NCI-H2171 (cell line): ENCODE measurements around the gene OR4D1.

ENCODE experiments used
- DNase-seq: peaks from one replicate; lab custom pipeline; 2025; lab: John Stamatoyannopoulos, UW

The OR4D1 gene

GRCh38 chr17:58153671-58154070, 5.5 kb downstream of the OR4D1 start:
- no peak for DNase-seq

GRCh38 chr17:58156839-58157803, 8.9 kb downstream of the OR4D1 start:
- peak; percentile 40 for DNase-seq

- DNase-seq, result no peak
Measured at GRCh38 chr17:58158181-58158580, 10.0 kb downstream of the OR4D1 start.

GRCh38 chr17:58161566-58161965, 13.4 kb downstream of the OR4D1 start:
- DNase-seq, result no peak

DNA sequence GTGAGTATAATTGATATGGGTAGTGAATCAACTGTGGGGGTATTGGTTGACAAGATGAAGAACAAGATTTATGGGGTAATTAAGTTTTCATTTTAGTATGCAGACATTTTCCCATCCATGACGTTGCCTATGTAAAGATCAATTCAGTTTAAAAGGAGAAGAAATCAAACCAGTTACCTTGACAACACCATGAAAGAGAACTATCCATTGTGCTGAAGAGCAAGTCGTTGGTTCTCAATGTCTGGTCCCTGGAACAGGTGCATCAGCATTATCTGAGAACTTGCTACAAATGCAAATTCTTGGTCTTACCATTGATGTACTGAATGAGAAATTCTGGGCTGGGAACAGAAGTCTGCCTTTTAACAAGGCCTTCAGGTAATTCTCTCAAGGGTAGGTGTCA, 17.8 kb downstream of the OR4D1 start:
- DNase-seq, result no peak

GRCh38 chr17:58166682-58167081, 18.5 kb downstream of the OR4D1 start, which contains the start of gene OR4D2:
Gene OR4D2 (plus strand): TSS chr17:58166982. CDS start chr17:58169656, 2,674 bp downstream.
- DNase-seq, result no peak

DNA sequence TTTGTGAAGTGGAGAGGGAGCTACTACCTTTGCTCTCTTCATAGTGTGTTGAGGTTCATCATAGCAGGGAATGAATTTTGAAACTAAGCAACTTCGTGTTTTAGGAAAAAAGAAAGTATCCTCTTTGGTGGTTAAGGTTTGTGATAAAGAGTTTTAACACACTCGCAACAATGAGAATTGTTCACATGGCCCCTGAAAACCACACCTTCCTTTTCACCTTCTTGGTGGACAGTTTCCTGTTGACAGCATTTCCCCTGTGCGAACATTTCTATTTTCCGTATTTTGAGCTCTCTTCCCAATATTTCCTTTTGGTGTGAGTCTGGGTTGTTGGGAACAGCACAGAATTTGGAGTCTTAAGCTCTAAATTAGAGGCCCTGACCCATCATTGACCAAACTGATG, 22.4 kb downstream of the OR4D1 start:
- DNase-seq, result no peak

GRCh38 chr17:58172369-58173071, 24.3 kb downstream of the OR4D1 start:
- DNase-seq, result no peak

DNA sequence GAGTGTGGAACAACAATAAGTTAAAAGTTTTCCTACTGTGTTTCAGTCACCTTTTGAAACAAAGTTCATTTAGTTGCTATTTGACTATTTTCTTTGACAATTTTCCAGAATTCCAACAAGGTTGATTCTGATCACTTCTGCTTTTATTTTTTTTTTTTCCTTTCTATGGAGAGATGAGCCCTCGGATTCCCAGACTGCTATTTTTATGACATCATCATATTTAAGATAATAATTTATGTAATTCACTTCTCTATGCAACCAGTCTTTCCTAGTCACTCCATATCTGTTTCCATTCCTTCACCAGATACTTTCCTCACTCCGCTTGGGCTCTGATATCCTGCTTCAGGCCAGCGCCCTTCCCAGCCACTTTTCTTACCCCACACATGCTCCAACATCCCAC, 26.7 kb downstream of the OR4D1 start:
- DNase-seq, result no peak

GRCh38 chr17:58176200-58176599, 28.0 kb downstream of the OR4D1 start:
- no peak for DNase-seq

DNA sequence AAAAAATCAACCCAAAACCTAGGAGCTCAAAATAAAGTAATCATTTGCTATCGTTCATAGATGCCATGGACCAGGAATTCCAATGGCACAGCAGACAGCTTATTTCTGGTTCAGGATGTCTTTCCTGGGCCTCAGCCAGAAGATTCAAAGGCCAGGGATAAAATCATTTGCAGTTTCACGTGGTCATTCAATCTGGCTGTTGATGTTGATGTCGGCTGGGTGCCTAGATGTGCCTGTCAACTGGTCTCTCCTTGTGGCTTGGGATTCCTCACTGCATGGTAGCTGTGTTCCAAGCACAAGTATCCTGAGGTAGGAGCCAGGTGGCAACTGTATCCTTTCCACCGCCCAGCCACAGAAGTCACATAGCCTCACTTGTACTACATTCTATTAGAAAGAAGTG, 33.6 kb downstream of the OR4D1 start:
- no peak for DNase-seq

- no peak for DNase-seq
Measured at GRCh38 chr17:58183514-58183913, 35.3 kb downstream of the OR4D1 start.

DNA sequence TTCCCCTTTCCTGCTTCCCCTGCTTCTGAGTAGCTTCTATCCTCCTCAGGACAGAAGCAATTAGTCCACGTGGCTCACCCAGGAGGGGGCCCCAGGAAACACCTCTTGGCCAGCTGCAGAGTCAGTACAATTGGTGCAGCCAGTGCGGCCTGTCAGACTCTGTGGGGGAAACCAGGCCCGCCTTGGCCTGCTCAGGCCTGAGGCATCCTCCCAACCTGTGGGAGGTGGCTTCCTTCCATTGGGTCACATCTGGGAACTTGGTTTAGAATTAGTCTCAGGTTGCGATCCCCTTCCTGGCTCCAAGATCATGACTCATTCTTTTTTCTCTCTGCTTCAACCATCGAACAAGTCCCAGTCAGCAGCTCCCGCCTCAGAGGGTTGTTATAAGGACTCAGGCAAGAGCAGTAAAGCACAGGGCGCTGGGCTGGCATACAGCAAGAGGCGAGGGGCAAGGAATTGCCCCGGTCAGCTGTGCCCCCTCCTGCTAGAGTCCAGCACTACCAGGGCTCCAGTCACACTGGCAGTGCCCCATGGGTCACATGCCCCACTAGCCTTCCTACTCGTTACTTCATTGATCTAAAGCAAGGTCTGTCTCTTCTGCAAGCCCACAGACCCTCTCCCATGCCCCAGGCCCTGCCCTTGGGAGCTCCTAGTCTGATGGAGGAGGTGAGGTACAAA, 36.3 kb downstream of the OR4D1 start:
- DNase-seq, result no peak

GRCh38 chr17:58184986-58185761, 37.0 kb downstream of the OR4D1 start:
- no peak for DNase-seq

- no peak for DNase-seq
Measured at GRCh38 chr17:58186591-58186990, 38.4 kb downstream of the OR4D1 start.

DNA sequence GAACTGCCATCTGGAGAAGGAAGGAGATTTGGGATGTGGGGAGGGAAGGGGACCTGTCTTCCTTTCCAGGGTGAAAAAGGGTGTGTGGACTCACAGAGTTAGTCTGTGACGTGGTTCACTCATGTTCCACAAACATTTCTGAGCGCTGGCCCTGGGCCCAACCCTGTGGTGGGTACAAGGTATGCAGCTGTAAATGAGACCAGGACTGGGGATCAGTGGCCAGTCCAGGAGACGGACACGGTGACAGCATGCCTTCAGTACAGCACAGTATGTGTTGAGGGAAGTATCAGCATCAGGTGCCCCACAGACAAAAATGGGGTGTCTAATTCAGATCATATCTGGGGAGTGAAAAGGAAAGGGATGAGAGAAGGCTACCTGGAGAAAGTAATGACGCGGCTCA, 38.9 kb downstream of the OR4D1 start:
- no peak for DNase-seq

DNA sequence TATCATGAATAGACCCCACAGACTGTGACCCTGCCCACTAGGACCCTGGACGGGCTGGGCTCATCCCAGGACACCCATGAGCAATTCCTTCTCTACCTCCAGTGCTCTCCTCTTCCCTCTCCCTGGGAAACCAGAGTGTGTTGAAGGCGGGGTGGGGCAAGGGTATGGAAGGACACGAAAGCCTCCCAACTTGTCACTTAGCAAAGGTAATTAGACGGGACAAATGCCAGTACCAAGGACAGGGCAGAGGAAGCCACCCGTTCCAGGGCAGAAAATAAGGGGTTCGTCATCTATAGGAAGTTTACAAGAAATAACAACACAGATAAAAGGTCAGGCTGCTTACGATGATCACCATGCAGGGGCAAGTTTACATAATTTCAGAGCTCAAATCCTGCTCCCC, 39.5 kb downstream of the OR4D1 start:
- DNase-seq, result no peak

- peak; percentile 13 for DNase-seq
Measured at GRCh38 chr17:58189436-58190146, 41.4 kb downstream of the OR4D1 start.

- no peak for DNase-seq
Measured at GRCh38 chr17:58191241-58191896, 43.2 kb downstream of the OR4D1 start.

- DNase-seq, result no peak
Measured at GRCh38 chr17:58192612-58193011, 44.4 kb downstream of the OR4D1 start, which contains the start of gene EPX. Gene EPX (plus strand): TSS chr17:58192726. CDS start chr17:58192847, 121 bp downstream.
